OCI-LY7 (cell line): ENCODE measurements around the gene MYRIP. TPM values are rescaled to one million over a fixed set of nuclear protein-coding genes. Genes with fewer than 3 reads are reported as not detected.

Experiments
- BruUV-seq: library from RNA; stranded (reverse); fragments of 400-500 nt; replicated peaks from 2 replicates; lab custom pipeline; 2021; lab: Mats Ljungman, UMichigan
- CTCF ChIA-PET: fragments of 300-600 bp; sonication (Branson Sonifier 250); formaldehyde crosslinking; loops from one replicate; lab custom pipeline; 2022; ENCODE audit warnings: antibody characterized with exemption; ENCODE audit not compliant: unreplicated experiment; lab: Charles Lee
- POLR2A ChIA-PET: fragments of 300-600 bp; sonication (Branson Sonifier 250); formaldehyde crosslinking; loops from one replicate; lab custom pipeline; 2022; ENCODE audit warnings: antibody characterized with exemption; lab: Charles Lee
- DNase-seq: peaks from one replicate; pipeline ENCODE4 v3.0.0-alpha.2; 2015; ENCODE audit warnings: low spot score
- H2AFZ ChIP-seq: fragments of 200-600 bp; sonication (generic), shearing (Covaris generic); 2 replicates; pipeline ENCODE4 v1.6.1; 2014; ENCODE audit warnings: mild to moderate bottlenecking, antibody characterized with exemption, low read length, moderate library complexity
- H3K27ac ChIP-seq: fragments of 200-600 bp; sonication (generic); 2 replicates; pipeline ENCODE4 v1.5.1; 2014; ENCODE audit warnings: mixed run types, low read depth, mild to moderate bottlenecking, moderate library complexity, low read length, inconsistent platforms; ENCODE audit not compliant: poor library complexity, severe bottlenecking
- H3K36me3 ChIP-seq: fragments of 200-600 bp; sonication (generic); 2 replicates; pipeline ENCODE4 v1.6.1; 2014; ENCODE audit warnings: mild to moderate bottlenecking, antibody characterized with exemption, low read length, moderate library complexity, mixed read lengths; ENCODE audit not compliant: insufficient read depth
- H3K4me1 ChIP-seq: fragments of 200-600 bp; sonication (generic); 2 replicates; pipeline ENCODE4 v1.5.1; 2014; ENCODE audit warnings: mild to moderate bottlenecking, low read length; ENCODE audit not compliant: insufficient read depth, poor library complexity, severe bottlenecking
- H3K4me2 ChIP-seq: fragments of 200-600 bp; sonication (generic); 2 replicates; pipeline ENCODE4 v1.6.1; 2014; ENCODE audit warnings: mild to moderate bottlenecking, low read length
- H3K4me3 ChIP-seq: fragments of 200-600 bp; sonication (generic); 2 replicates; pipeline ENCODE4 v1.5.1; 2014; ENCODE audit warnings: mild to moderate bottlenecking, low read depth, low read length; ENCODE audit not compliant: poor library complexity, severe bottlenecking
- H3K79me2 ChIP-seq: fragments of 200-600 bp; sonication (generic); 2 replicates; pipeline ENCODE4 v1.6.1; 2016; ENCODE audit warnings: low read depth, mild to moderate bottlenecking, low read length, moderate library complexity, mixed read lengths; ENCODE audit not compliant: insufficient read depth
- H3K9me2 ChIP-seq: fragments of 200-600 bp; sonication (generic); 2 replicates; pipeline ENCODE4 v1.6.1; 2016; ENCODE audit warnings: mild to moderate bottlenecking, low read length, mixed read lengths; ENCODE audit not compliant: insufficient read depth
- H3K9me3 ChIP-seq: fragments of 200-600 bp; sonication (generic); 2 replicates; pipeline ENCODE4 v1.6.1; 2014; ENCODE audit warnings: mild to moderate bottlenecking, mixed run types, low read length, mixed read lengths
- H4K20me1 ChIP-seq: fragments of 200-600 bp; sonication (generic); 2 replicates; pipeline ENCODE4 v1.6.1; 2014; ENCODE audit warnings: mild to moderate bottlenecking, antibody characterized with exemption, low read length, moderate library complexity, mixed read lengths; ENCODE audit not compliant: insufficient read depth
- CTCF ChIP-seq: fragments of 200-600 bp; sonication (generic); conservative IDR thresholded peaks from 2 replicates; pipeline ENCODE4 v1.5.1; 2014; ENCODE audit warnings: mild to moderate bottlenecking, antibody characterized with exemption, low read length, moderate library complexity, mixed read lengths
- EZH2phosphoT487 ChIP-seq: fragments of 200-600 bp; sonication (generic); IDR thresholded peaks from 2 replicates; pipeline ENCODE4 v1.6.1; 2018; ENCODE audit warnings: low read depth, borderline replicate concordance, mild to moderate bottlenecking, mixed run types, antibody characterized with exemption, low read length, moderate library complexity, mixed read lengths
- intact Hi-C: fragments of 100-400 bp; cut with micrococcal nuclease; formaldehyde crosslinking; loops from one replicate; pipeline ENCODE4 v1.10.0; 2022; ENCODE audit not compliant: unreplicated experiment
- total RNA-seq, 2 experiments: library from RNA; depleted of rRNA in 1 of 2; stranded (reverse); fragments of >200 nt in 1 of 2; shearing (Covaris generic) in 1 of 2; gene quantifications; 2 replicates each; pipeline ENCODE4 v1.2.3, GENCODE V29; 2014 to 2022

Gene MYRIP
- total RNA-seq, 2 experiments from 2014 or later = not detected

DNA sequence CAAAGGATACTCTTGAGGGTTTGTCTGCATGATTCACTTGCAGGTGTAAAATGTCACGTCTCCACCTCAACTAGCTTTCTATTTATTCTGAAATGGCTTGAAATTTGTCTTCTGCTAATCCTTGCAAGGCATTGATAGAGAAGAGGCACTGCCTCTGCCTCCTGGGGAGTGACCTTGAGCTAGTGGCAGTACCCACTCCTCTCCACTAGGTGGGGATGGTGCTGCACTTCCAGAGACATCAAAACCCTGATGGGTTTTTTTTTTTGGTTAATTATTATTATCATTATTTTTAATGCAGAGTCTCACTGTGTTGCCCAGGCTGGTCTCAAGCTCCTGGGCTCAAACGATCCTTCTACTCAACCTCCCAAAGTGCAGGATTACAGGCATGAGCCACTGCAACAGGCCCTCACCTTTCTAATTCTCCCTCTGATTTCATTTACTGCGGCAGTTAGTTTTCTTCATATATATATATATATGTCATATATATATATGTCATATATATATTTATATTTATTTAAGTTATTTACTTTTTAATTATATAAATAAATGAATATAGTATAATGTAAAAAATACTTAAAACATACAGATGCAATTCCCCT is 382.5 kb downstream of the MYRIP start:
- no peaks in the 10 kb centered on the region for H3K9me2 ChIP-seq
- intact Hi-C loops = loop anchor here (1.0 kb wide), 1 partner anchor 125 kb away; no protein-coding TSS in a partner anchor
- BruUV-seq = no TSS peak
- peak; percentile 54 for DNase-seq
- POLR2A ChIA-PET = interaction anchor here (0.7 to 2.0 kb wide), 4 partner anchors 12 to 301 kb away, joined by 3 to 5 read pairs (median 4); no protein-coding TSS in a partner anchor
- CTCF ChIA-PET = interaction anchor here (0.5 to 0.7 kb wide), 2 partner anchors 126 to 605 kb away, joined by 3 read pairs; no protein-coding TSS in a partner anchor
- no peaks in the 10 kb centered on the region for H3K79me2 ChIP-seq
- H3K27ac ChIP-seq = no peak overlapping the region
- no peak overlapping the region for H2AFZ ChIP-seq
- TF ChIP-seq EZH2phosphoT487 (no peak), CTCF (peak; percentile 81)
- H3K9me3 ChIP-seq = no peaks in the 10 kb centered on the region
- H3K36me3 ChIP-seq = no peaks in the 10 kb centered on the region
- no peak overlapping the region for H3K4me3 ChIP-seq
- no peak overlapping the region for H3K4me2 ChIP-seq
- no peaks in the 10 kb centered on the region for H4K20me1 ChIP-seq
- no peaks in the 10 kb centered on the region for H3K4me1 ChIP-seq

- Histone ChIP-seq H3K9me2 (no peaks in the 10 kb centered on the region), H3K27ac (no peak overlapping the region), H3K36me3 (no peaks in the 10 kb centered on the region), H3K4me1 (no peaks in the 10 kb centered on the region), H3K4me2 (no peak overlapping the region), H3K9me3 (no peaks in the 10 kb centered on the region), H3K4me3 (no peak overlapping the region), H4K20me1 (no peaks in the 10 kb centered on the region), H2AFZ (no peak overlapping the region), H3K79me2 (no peaks in the 10 kb centered on the region)
- DNase-seq = no peak
- POLR2A ChIA-PET = interaction anchor here (0.6 kb wide), 1 partner anchor 123 kb away, joined by 3 read pairs; no protein-coding TSS in a partner anchor
- CTCF ChIA-PET = interaction anchor here (0.5 kb wide), 1 partner anchor 604 kb away, joined by 3 read pairs; no protein-coding TSS in a partner anchor
- TF ChIP-seq EZH2phosphoT487 (no peak), CTCF (no peak)
- BruUV-seq = no TSS peak
- intact Hi-C loops = loop anchor here (1.0 kb wide), 1 partner anchor 125 kb away; no protein-coding TSS in a partner anchor
Measured at GRCh38 chr3:40192628-40193027, 383.2 kb downstream of the MYRIP start.

DNA sequence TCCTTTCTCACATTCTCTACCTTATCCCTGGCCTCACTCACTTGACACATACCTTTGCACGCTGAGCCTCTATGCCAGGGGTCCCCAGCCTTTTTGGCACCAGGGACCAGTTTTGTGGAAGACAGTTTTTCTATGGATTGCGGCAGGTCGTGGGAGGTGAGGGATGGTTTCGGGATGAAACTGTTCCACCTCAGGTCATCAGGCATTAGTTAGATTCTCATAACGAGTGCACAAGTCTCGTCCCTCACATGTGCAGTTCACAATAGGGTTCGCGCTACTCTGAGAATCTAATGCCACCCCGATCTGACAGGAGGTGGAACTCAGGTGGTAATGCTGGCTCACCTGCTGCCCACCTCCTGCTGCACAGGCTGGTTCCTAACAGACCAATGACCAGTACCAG is 387.6 kb downstream of the MYRIP start:
- Histone ChIP-seq H3K9me3 (no peaks in the 10 kb centered on the region), H3K9me2 (no peaks in the 10 kb centered on the region), H3K4me2 (no peak overlapping the region), H3K36me3 (no peaks in the 10 kb centered on the region), H3K79me2 (no peaks in the 10 kb centered on the region), H3K4me3 (no peak overlapping the region), H4K20me1 (no peaks in the 10 kb centered on the region), H3K27ac (no peak overlapping the region), H3K4me1 (no peaks in the 10 kb centered on the region), H2AFZ (no peak overlapping the region)
- ChIA-PET CTCF (no interaction called here), POLR2A (no interaction called here)
- no TSS peak for BruUV-seq
- TF ChIP-seq CTCF (no peak), EZH2phosphoT487 (no peak)
- no peak for DNase-seq
- intact Hi-C loops = no loop called here
